OCI-LY3 (cell line): Measurements from ENCODE around the gene MATN1.

Experiments used
- H2AFZ ChIP-seq: fragments of 200-600, 300-600 bp; shearing (Covaris generic); 2 replicates; pipeline ENCODE4 v1.6.0; 2014; ENCODE audit warnings: antibody characterized with exemption, low read depth, low read length
- H3K27ac ChIP-seq: fragments of 200-600, 300-600 bp; sonication (generic); 2 replicates; pipeline ENCODE4 v1.5.1; 2014; ENCODE audit warnings: mild to moderate bottlenecking, low read length, moderate library complexity, mixed read lengths
- H3K27me3 ChIP-seq: fragments of 200-600, 300-600 bp; sonication (generic); 2 replicates; pipeline ENCODE4 v1.6.1; 2014; ENCODE audit warnings: low read depth, low read length, mixed read lengths
- H3K36me3 ChIP-seq: fragments of 200-600, 300-600 bp; sonication (generic); replicated peaks from 2 replicates; pipeline ENCODE3; 2014; ENCODE audit warnings: low read depth, low read length, mixed read lengths
- H3K4me1 ChIP-seq: fragments of 300-600, 200-600 bp; sonication (generic); 2 replicates; pipeline ENCODE4 v1.6.1; 2014; ENCODE audit warnings: low read length, mixed read lengths
- H3K4me2 ChIP-seq: fragments of 200-600, 300-600 bp; sonication (generic); 2 replicates; pipeline ENCODE4 v1.6.1; 2014; ENCODE audit warnings: low read length, mixed read lengths
- H3K4me3 ChIP-seq: fragments of 300-600, 200-600 bp; sonication (generic); 2 replicates; pipeline ENCODE4 v1.5.1; 2014; ENCODE audit warnings: antibody characterized with exemption, mild to moderate bottlenecking, low read length, moderate library complexity
- H3K79me2 ChIP-seq: fragments of 300-600, 200-600 bp; shearing (Covaris generic); 2 replicates; pipeline ENCODE4 v1.6.1; 2014; ENCODE audit warnings: mild to moderate bottlenecking, low read length, mixed read lengths
- H3K9ac ChIP-seq: fragments of 300-600, 200-600 bp; shearing (Covaris generic); 2 replicates; pipeline ENCODE4 v1.6.0; 2014; ENCODE audit warnings: mild to moderate bottlenecking, low read length, moderate library complexity
- H3K9me3 ChIP-seq: fragments of 200-600, 300-600 bp; shearing (Covaris generic); 2 replicates; pipeline ENCODE4 v1.6.1; 2014; ENCODE audit warnings: low read length, mixed read lengths; ENCODE audit not compliant: insufficient read depth
- H4K20me1 ChIP-seq: fragments of 200-600, 300-600 bp; sonication (generic); 2 replicates; pipeline ENCODE4 v1.6.1; 2016; ENCODE audit warnings: low read length, mixed read lengths; ENCODE audit not compliant: insufficient read depth
- EZH2phosphoT487 ChIP-seq: fragments of 200-600 bp; shearing (Covaris generic); IDR thresholded peaks from 2 replicates; pipeline ENCODE4 v1.6.1; 2018; ENCODE audit warnings: antibody characterized with exemption, mixed run types, low read depth
- TF ChIP-seq, protein P1 (sequence below): fragments of 200-600, 300-600 bp; sonication (generic); IDR thresholded peaks from 2 replicates; pipeline ENCODE4 v1.5.1; 2014; ENCODE audit warnings: antibody characterized with exemption, low read length, low read depth

MATN1 gene

DNA sequence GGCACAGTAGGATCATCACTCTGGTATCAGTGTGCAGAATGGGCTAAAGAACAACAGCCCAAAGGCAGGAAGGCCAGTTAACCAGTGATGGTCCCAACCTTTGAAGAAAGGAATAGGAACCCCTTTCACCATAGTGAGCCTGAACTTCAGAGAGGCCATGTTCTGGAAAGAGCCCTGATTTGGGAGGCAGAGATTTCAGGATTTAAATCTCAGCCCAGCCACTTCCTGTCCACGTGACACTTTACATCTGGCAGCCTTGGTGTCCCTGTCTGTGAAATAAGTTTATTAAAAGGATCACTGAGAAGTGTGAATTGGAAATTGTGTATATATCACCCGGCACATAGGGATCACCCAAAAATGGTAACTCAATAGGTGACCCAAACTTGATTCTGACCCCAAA lies 13.0 kb downstream of the MATN1 start:
- H3K9ac ChIP-seq, result no peak overlapping the region
- H2AFZ ChIP-seq, result no peak overlapping the region
- peaks cover 3% of the 10 kb centered on the region; the same call in 1 of the 2 replicates for H3K27me3 ChIP-seq
- no peaks in the 10 kb centered on the region for H3K9me3 ChIP-seq
- no peak for TF ChIP-seq EZH2phosphoT487
- TF ChIP-seq, protein P1, sequence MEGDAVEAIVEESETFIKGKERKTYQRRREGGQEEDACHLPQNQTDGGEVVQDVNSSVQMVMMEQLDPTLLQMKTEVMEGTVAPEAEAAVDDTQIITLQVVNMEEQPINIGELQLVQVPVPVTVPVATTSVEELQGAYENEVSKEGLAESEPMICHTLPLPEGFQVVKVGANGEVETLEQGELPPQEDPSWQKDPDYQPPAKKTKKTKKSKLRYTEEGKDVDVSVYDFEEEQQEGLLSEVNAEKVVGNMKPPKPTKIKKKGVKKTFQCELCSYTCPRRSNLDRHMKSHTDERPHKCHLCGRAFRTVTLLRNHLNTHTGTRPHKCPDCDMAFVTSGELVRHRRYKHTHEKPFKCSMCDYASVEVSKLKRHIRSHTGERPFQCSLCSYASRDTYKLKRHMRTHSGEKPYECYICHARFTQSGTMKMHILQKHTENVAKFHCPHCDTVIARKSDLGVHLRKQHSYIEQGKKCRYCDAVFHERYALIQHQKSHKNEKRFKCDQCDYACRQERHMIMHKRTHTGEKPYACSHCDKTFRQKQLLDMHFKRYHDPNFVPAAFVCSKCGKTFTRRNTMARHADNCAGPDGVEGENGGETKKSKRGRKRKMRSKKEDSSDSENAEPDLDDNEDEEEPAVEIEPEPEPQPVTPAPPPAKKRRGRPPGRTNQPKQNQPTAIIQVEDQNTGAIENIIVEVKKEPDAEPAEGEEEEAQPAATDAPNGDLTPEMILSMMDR, result no peak
- no peaks in the 10 kb centered on the region for H3K79me2 ChIP-seq
- H3K4me1 ChIP-seq, result peaks cover 16% of the 10 kb centered on the region
- H3K27ac ChIP-seq, result no peak overlapping the region
- no peaks in the 10 kb centered on the region for H4K20me1 ChIP-seq
- no peak overlapping the region for H3K4me2 ChIP-seq
- H3K4me3 ChIP-seq, result no peak overlapping the region
- no peaks in the 10 kb centered on the region for H3K36me3 ChIP-seq

DNA sequence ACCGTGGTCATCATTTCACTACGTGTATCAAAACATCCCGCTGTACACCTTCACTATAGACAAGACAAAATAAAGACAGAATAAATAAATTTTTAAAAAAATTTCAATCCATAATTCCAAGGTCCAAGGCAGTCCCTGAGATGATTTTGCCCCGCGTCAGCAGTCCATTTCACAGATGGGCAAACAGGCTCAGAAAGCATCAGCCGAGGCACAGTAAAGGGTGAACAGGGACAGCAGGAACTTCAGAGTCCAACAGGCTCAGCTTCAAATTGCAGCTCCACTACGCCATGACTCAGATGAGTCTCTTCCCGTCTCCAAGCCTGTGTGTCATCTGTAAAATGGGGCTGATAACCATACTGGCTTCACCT lies 15.0 kb downstream of the MATN1 start:
- peaks cover 3% of the 10 kb centered on the region; the same call in 1 of the 2 replicates for H3K27me3 ChIP-seq

DNA sequence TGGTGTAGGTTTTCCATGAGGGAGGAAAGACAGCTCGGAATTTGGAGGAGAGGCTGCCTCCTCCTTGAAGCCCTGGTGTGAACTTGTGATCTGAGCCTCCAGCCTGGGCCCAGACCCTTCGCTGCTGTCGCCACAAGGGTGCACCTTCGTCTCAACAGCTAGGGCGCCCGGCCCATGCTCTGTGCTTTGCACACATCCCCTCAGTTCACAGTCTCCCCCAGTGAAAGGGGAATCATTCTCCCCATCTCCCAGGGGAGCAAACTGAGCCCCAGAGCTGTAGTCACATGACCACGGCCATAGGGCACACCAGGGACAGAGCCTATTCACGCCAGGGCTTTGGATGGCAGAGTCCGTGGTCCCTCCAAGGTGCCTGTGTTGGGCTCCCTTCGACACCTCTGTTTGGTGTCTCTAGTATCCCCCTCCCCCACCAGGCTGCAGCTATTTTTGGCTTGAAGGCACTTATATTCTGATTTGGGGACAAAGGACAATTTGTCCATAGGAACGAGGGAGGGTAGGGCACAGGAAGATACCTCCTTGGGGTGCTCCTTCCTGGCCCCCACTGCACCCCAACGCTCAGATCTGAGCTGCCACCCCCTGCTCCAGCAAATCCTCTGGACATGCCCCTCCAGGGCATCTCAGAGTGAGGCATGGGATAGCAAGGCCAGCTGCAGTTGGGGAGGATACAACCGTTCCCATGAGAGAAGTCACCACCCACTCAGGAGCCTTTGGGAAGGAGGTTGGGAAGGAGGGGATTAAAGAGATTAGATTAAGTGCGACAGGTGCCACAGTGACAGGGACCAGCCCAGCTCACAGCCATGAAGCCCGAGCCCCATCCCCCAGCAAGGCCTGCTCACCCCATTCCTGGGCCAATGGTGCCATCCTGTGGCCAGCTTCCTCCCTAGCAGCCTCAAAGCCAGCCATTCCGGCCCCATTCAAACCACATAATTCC lies 15.7 kb downstream of the MATN1 start:
- H3K4me3 ChIP-seq, result no peak overlapping the region
- H3K9me3 ChIP-seq, result no peaks in the 10 kb centered on the region
- peaks cover 3% of the 10 kb centered on the region; the same call in 1 of the 2 replicates for H3K27me3 ChIP-seq
- H3K4me2 ChIP-seq, result peak overlapping the region; percentile 48
- H3K27ac ChIP-seq, result no peak overlapping the region
- H3K79me2 ChIP-seq, result no peaks in the 10 kb centered on the region
- no peaks in the 10 kb centered on the region for H3K36me3 ChIP-seq
- H4K20me1 ChIP-seq, result no peaks in the 10 kb centered on the region
- TF ChIP-seq, protein P1, result peak; percentile 78
- TF ChIP-seq EZH2phosphoT487, result no peak
- H3K4me1 ChIP-seq, result peaks cover 21% of the 10 kb centered on the region
- H2AFZ ChIP-seq, result no peak overlapping the region; the same call in 1 of the 2 replicates
- peak overlapping the region; percentile 4; the same call in 1 of the 2 replicates for H3K9ac ChIP-seq

More for the DNA sequence above, 15.0 kb downstream of the MATN1 start:
- no peaks in the 10 kb centered on the region for H3K36me3 ChIP-seq
- peaks cover 21% of the 10 kb centered on the region for H3K4me1 ChIP-seq
- H3K4me2 ChIP-seq, result no peak overlapping the region
- H3K4me3 ChIP-seq, result no peak overlapping the region
- no peaks in the 10 kb centered on the region for H3K79me2 ChIP-seq
- H4K20me1 ChIP-seq, result no peaks in the 10 kb centered on the region
- no peaks in the 10 kb centered on the region for H3K9me3 ChIP-seq
- no peak overlapping the region for H3K27ac ChIP-seq
- no peak overlapping the region for H2AFZ ChIP-seq
- H3K9ac ChIP-seq, result no peak overlapping the region
- no peak for TF ChIP-seq EZH2phosphoT487
- TF ChIP-seq, protein P1, result no peak

DNA sequence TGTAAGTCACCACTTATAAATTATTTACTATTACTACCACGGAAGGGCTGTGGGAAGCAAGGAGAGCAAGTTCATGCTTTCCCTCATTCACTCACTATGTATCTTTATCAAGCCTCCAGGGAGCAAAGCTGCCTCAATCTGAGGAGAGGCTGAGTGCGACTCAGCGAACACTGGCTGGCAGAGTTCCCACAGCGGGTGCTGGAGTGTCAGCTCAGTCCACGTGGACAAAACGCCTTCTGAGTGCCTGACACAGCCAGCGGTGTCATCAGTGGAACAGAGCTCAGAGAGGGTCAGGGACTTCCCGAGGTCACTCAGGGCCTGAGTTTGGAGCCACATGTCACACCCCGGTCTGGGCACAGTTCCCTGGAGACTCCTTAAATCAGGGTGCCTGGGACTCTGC lies 16.9 kb downstream of the MATN1 start:
- TF ChIP-seq, protein P1, result no peak
- TF ChIP-seq EZH2phosphoT487, result no peak
- H3K9me3 ChIP-seq, result no peaks in the 10 kb centered on the region

More for the DNA sequence above, 16.9 kb downstream of the MATN1 start:
- H3K36me3 ChIP-seq, result no peaks in the 10 kb centered on the region
- no peak overlapping the region for H3K27ac ChIP-seq
- no peak overlapping the region for H3K4me3 ChIP-seq
- no peak overlapping the region for H3K9ac ChIP-seq
- H3K79me2 ChIP-seq, result no peaks in the 10 kb centered on the region
- peaks cover 3% of the 10 kb centered on the region; the same call in 1 of the 2 replicates for H3K27me3 ChIP-seq
- no peaks in the 10 kb centered on the region for H4K20me1 ChIP-seq
- H2AFZ ChIP-seq, result no peak overlapping the region
- no peak overlapping the region for H3K4me2 ChIP-seq
- peaks cover 21% of the 10 kb centered on the region for H3K4me1 ChIP-seq
